Uterus (tissue), 2 donors: ENCODE data around the gene MEIS3.

Source experiments
- CTCF ChIP-seq, 4 experiments: fragments of 200-600 bp in 2 of 4; fragments of 450-650 bp in 2 of 4; sonication (generic) in 2 of 4; IDR thresholded peaks; one replicate each; pipeline ENCODE4 v1.5.1; 2016 to 2019; ENCODE audit warnings: antibody characterized with exemption in 4 of 4, mild to moderate bottlenecking in 2 of 4, moderate library complexity in 1 of 4
- POLR2A ChIP-seq, 2 donors: fragments of 450-650 bp; IDR thresholded peaks; one replicate each; pipeline ENCODE4 v1.6.1; 2016; ENCODE audit warnings: antibody characterized with exemption in 2 of 2, mild to moderate bottlenecking in 1 of 2, moderate library complexity in 1 of 2

- peak in 1 of 2 donors; percentile 30 for TF ChIP-seq POLR2A (IDR thresholded peaks at IDR 0.05)
- TF ChIP-seq CTCF (IDR thresholded peaks at IDR 0.05), result peak; percentile 76 to 93 (median 84)
These were observed 8.2 kb upstream of the MEIS3 start for GRCh38 chr19:47427241-47428176.
